ENCODE measurements around the gene ADAM10.

ADAM10 gene

GRCh38 chr15:58632789-58633188, 116.7 kb downstream of the ADAM10 start:
- peak; percentile 75 for DNase-seq (ENCODE audit: low read depth)
- H3K4me3 ChIP-seq (ENCODE audit: low read depth, low read length): no peak overlapping the region
- TF ChIP-seq CTCF (conservative IDR thresholded peaks at IDR 0.05; ENCODE audit: low read depth, low read length): no peak

- no peak overlapping the region for H3K4me3 ChIP-seq (ENCODE audit: low read depth, low read length)
- no peak for DNase-seq (ENCODE audit: low read depth)
- no peak for TF ChIP-seq CTCF (conservative IDR thresholded peaks at IDR 0.05; ENCODE audit: low read depth, low read length)
Measured at GRCh38 chr15:58631319-58631718, 118.2 kb downstream of the ADAM10 start.

- DNase-seq (ENCODE audit: low read depth): no peak
- H3K4me3 ChIP-seq (ENCODE audit: low read depth, low read length): no peak overlapping the region
Measured at GRCh38 chr15:58629625-58630024, 119.9 kb downstream of the ADAM10 start.

GRCh38 chr15:58628206-58628947, 121.1 kb downstream of the ADAM10 start:
- no peak for TF ChIP-seq CTCF (conservative IDR thresholded peaks at IDR 0.05; ENCODE audit: low read depth, low read length)
- H3K4me3 ChIP-seq (ENCODE audit: low read depth, low read length): peak overlapping the region; percentile 40
- DNase-seq (ENCODE audit: low read depth): peak; percentile 37

More at GRCh38 chr15:58629625-58630024, 119.9 kb downstream of the ADAM10 start:
- TF ChIP-seq CTCF (conservative IDR thresholded peaks at IDR 0.05; ENCODE audit: low read depth, low read length): no peak

- DNase-seq (ENCODE audit: low read depth): peak; percentile 53
- no peak for TF ChIP-seq CTCF (conservative IDR thresholded peaks at IDR 0.05; ENCODE audit: low read depth, low read length)
- H3K4me3 ChIP-seq (ENCODE audit: low read depth, low read length): no peak overlapping the region
Measured at GRCh38 chr15:58627701-58628100, 121.8 kb downstream of the ADAM10 start.

- no peak overlapping the region for H3K4me3 ChIP-seq (ENCODE audit: low read depth, low read length)
- no peak for DNase-seq (ENCODE audit: low read depth)
- TF ChIP-seq CTCF (conservative IDR thresholded peaks at IDR 0.05; ENCODE audit: low read depth, low read length): no peak
Measured at GRCh38 chr15:58627046-58627445, 122.5 kb downstream of the ADAM10 start.

GRCh38 chr15:58626378-58626777, 123.1 kb downstream of the ADAM10 start:
- DNase-seq (ENCODE audit: low read depth): no peak
- TF ChIP-seq CTCF (conservative IDR thresholded peaks at IDR 0.05; ENCODE audit: low read depth, low read length): no peak
- no peak overlapping the region for H3K4me3 ChIP-seq (ENCODE audit: low read depth, low read length)
